HT-29 (cell line): ENCODE measurements around the gene APOBEC3A. TPM values are rescaled to one million over a fixed set of nuclear protein-coding genes. Genes with fewer than 3 reads are reported as not detected.
"Not testable (repeated sequence)": the region's sequence is repeated elsewhere in the genome, so short reads cannot be mapped to it uniquely, and the experiment has no call there.

Source experiments
- DNase-seq: peaks from one replicate; pipeline ENCODE4 v3.0.0-alpha.2; 2015; ENCODE audit warnings: low spot score
- total RNA-seq: library from RNA; depleted of rRNA; stranded (reverse); fragments of >200 nt; shearing (Covaris generic); gene quantifications from 2 replicates; pipeline ENCODE4 v1.2.3, GENCODE V29; 2014

The APOBEC3A gene
- total RNA-seq, 1 experiment from 2014 or later = not detected

- no peak for DNase-seq
These were observed 14.2 kb upstream of the APOBEC3A start for GRCh38 chr22:38943201-38943600.

- no peak for DNase-seq
These were observed 13.5 kb upstream of the APOBEC3A start for GRCh38 chr22:38943882-38944281.

- no peak for DNase-seq
These were observed 12.8 kb upstream of the APOBEC3A start for GRCh38 chr22:38944653-38945052.

GRCh38 chr22:38945706-38946338 is 11.6 kb upstream of the APOBEC3A start:
- DNase-seq = not testable (repeated sequence)

GRCh38 chr22:38946771-38947170 is 10.6 kb upstream of the APOBEC3A start:
- DNase-seq = no peak

- no peak for DNase-seq
These were observed 9.9 kb upstream of the APOBEC3A start for GRCh38 chr22:38947321-38948140.

- DNase-seq = no peak
These were observed 9.0 kb upstream of the APOBEC3A start for GRCh38 chr22:38948181-38948940.

GRCh38 chr22:38949889-38950405 is 7.5 kb upstream of the APOBEC3A start:
- no peak for DNase-seq

GRCh38 chr22:38950527-38951295 is 6.7 kb upstream of the APOBEC3A start:
- DNase-seq = no peak

- DNase-seq = no peak
These were observed 5.7 kb upstream of the APOBEC3A start for GRCh38 chr22:38951734-38952133.

- DNase-seq = no peak
These were observed 5.0 kb upstream of the APOBEC3A start for GRCh38 chr22:38952281-38952993.

GRCh38 chr22:38953091-38953490 is 4.3 kb upstream of the APOBEC3A start:
- no peak for DNase-seq

- no peak for DNase-seq
These were observed 3.6 kb upstream of the APOBEC3A start for GRCh38 chr22:38953577-38954413.

- DNase-seq = no peak
These were observed 2.9 kb upstream of the APOBEC3A start for GRCh38 chr22:38954414-38955043.

GRCh38 chr22:38955250-38955905 is 2.0 kb upstream of the APOBEC3A start:
- no peak for DNase-seq

GRCh38 chr22:38955926-38956325 is 1.5 kb upstream of the APOBEC3A start:
- DNase-seq = no peak

GRCh38 chr22:38956551-38956950 is 858 bp upstream of the APOBEC3A start:
- no peak for DNase-seq

GRCh38 chr22:38957808-38958650 is 620 bp downstream of the APOBEC3A start:
- DNase-seq = no peak
